SK-N-SH treated with all-trans-retinoic acid at 6 μM for 48 hours (cell line): ENCODE measurements around the gene ZNF618.

Experiments
- GLIS3 ChIP-seq: fragments of 250-450 bp; sonication (Bioruptor Pico); IDR thresholded peaks from 2 replicates; pipeline ENCODE4 v1.5.0; 2020; ENCODE audit warnings: mild to moderate bottlenecking, moderate library complexity
- TSHZ2 ChIP-seq: fragments of 250-450 bp; sonication (Bioruptor Pico); IDR thresholded peaks from 2 replicates; pipeline ENCODE4 v1.5.0; 2020; ENCODE audit warnings: mild to moderate bottlenecking, moderate library complexity
- ZFP3 ChIP-seq: fragments of 250-450 bp; sonication (Bioruptor Pico); IDR thresholded peaks from 2 replicates; pipeline ENCODE4 v1.5.0; 2020; ENCODE audit warnings: mild to moderate bottlenecking, moderate library complexity

- TF ChIP-seq ZFP3 (CRISPR knock-in tag) (no peak), GLIS3 (no peak), TSHZ2 (no peak)
Observed at GRCh38 chr9:114102484-114102883, 226.4 kb downstream of the ZNF618 start.
